IMR-90 (cell line): ENCODE measurements around the gene AHCYL2. TPM values are rescaled to one million over a fixed set of nuclear protein-coding genes. Genes with fewer than 3 reads are reported as not detected.

ENCODE experiments used
- ATAC-seq: fragments of 200-7000 bp; cut with Tn5 transposase; 2 replicates; pipeline ENCODE4 v1.9.1; 2020; ENCODE audit warnings: low read depth, mild to moderate bottlenecking, moderate library complexity
- BruUV-seq: library from RNA; stranded (reverse); fragments of 400-500 nt; replicated peaks from 2 replicates; lab custom pipeline; 2021; lab: Mats Ljungman, UMichigan
- CTCF ChIA-PET: fragments of 300-600 bp; formaldehyde crosslinking; extraction: SDS; loops from one replicate; lab custom pipeline; 2021; ENCODE audit warnings: antibody characterized with exemption; lab: Yijun Ruan, JAX
- POLR2A ChIA-PET: fragments of 300-600 bp; sonication (Branson Sonifier 250); formaldehyde crosslinking; loops from one replicate; lab custom pipeline; 2022; ENCODE audit warnings: antibody characterized with exemption; ENCODE audit not compliant: unreplicated experiment; lab: Charles Lee
- DNase-seq: peaks from one replicate; pipeline ENCODE4 v3.0.0; 2013
- H2AFZ ChIP-seq: replicated peaks from 2 replicates; pipeline ENCODE3; 2013; ENCODE audit warnings: low read length, mild to moderate bottlenecking; ENCODE audit not compliant: poor library complexity
- H2AK5ac ChIP-seq: 2 replicates; pipeline ENCODE4 v1.6.1; 2013; ENCODE audit warnings: low read depth, low read length, inconsistent platforms
- H2AK9ac ChIP-seq: replicated peaks from 2 replicates; pipeline ENCODE3; 2013; ENCODE audit warnings: mild to moderate bottlenecking, low read depth, low read length, moderate library complexity; ENCODE audit not compliant: poor library complexity
- H2BK120ac ChIP-seq: 2 replicates; pipeline ENCODE4 v1.6.1; 2013; ENCODE audit warnings: low read depth, low read length, inconsistent platforms
- H2BK15ac ChIP-seq: 3 replicates; pipeline ENCODE4 v1.6.1; 2013; ENCODE audit warnings: low read depth, low read length, inconsistent platforms
- H2BK20ac ChIP-seq: 2 replicates; pipeline ENCODE4 v1.6.1; 2013; ENCODE audit warnings: low read depth, mild to moderate bottlenecking, inconsistent platforms, low read length, moderate library complexity
- H2BK5ac ChIP-seq: 2 replicates; pipeline ENCODE4 v1.6.1; 2013; ENCODE audit warnings: mild to moderate bottlenecking, low read depth, low read length, inconsistent platforms; ENCODE audit not compliant: poor library complexity, severe bottlenecking
- H3K14ac ChIP-seq: replicated peaks from 2 replicates; pipeline ENCODE4 v1.6.1; 2013; ENCODE audit warnings: low read depth, low read length, inconsistent platforms
- H3K18ac ChIP-seq: 2 replicates; pipeline ENCODE4 v1.6.1; 2013; ENCODE audit warnings: low read depth, low read length, control low read depth
- H3K23ac ChIP-seq: 2 replicates; pipeline ENCODE4 v1.6.1; 2013; ENCODE audit warnings: low read depth, low read length, inconsistent platforms
- H3K27ac ChIP-seq: 2 replicates; pipeline ENCODE4 v1.5.1; 2013; ENCODE audit warnings: mild to moderate bottlenecking, control low read depth, low read length; ENCODE audit not compliant: insufficient read depth
- H3K27me3 ChIP-seq: 2 replicates; pipeline ENCODE4 v1.6.1; 2013; ENCODE audit warnings: low read length; ENCODE audit not compliant: control insufficient read depth, insufficient read depth
- H3K36me3 ChIP-seq: 2 replicates; pipeline ENCODE4 v1.6.1; 2013; ENCODE audit warnings: low read length, mixed read lengths; ENCODE audit not compliant: control insufficient read depth, insufficient read depth
- H3K4ac ChIP-seq: 2 replicates; pipeline ENCODE4 v1.6.1; 2013; ENCODE audit warnings: low read depth, low read length, inconsistent platforms
- H3K4me1 ChIP-seq: 2 replicates; pipeline ENCODE4 v1.6.1; 2013; ENCODE audit warnings: low read length, mixed read lengths; ENCODE audit not compliant: control insufficient read depth, insufficient read depth
- H3K4me2 ChIP-seq: 2 replicates; pipeline ENCODE4 v1.6.1; 2013; ENCODE audit warnings: low read depth, mild to moderate bottlenecking, control low read depth, low read length, moderate library complexity
- H3K4me3 ChIP-seq: 2 replicates; pipeline ENCODE4 v1.5.1; 2013; ENCODE audit warnings: low read depth, mild to moderate bottlenecking, control low read depth, low read length, moderate library complexity; ENCODE audit not compliant: insufficient read depth
- H3K56ac ChIP-seq: 2 replicates; pipeline ENCODE4 v1.6.1; 2013; ENCODE audit warnings: low read length, inconsistent platforms; ENCODE audit not compliant: insufficient read depth; ENCODE audit errors: extremely low read depth
- H3K79me1 ChIP-seq, 2 experiments: 2 replicates each; pipeline ENCODE4 v1.6.1; 2013; ENCODE audit warnings: low read length in 2 of 2, inconsistent platforms in 1 of 2, low read depth in 1 of 2
- H3K9ac ChIP-seq: 2 replicates; pipeline ENCODE4 v1.6.1; 2013; ENCODE audit warnings: low read depth, low read length, control low read depth
- H3K9me1 ChIP-seq: 2 replicates; pipeline ENCODE4 v1.6.1; 2013; ENCODE audit warnings: low read length, inconsistent platforms; ENCODE audit not compliant: insufficient read depth
- H3K9me3 ChIP-seq: 2 replicates; pipeline ENCODE4 v1.6.1; 2013; ENCODE audit warnings: low read length; ENCODE audit not compliant: control insufficient read depth, insufficient read depth
- H4K20me1 ChIP-seq: 2 replicates; pipeline ENCODE4 v1.6.1; 2013; ENCODE audit warnings: low read length, inconsistent platforms; ENCODE audit not compliant: insufficient read depth
- H4K5ac ChIP-seq: 2 replicates; pipeline ENCODE4 v1.6.1; 2013; ENCODE audit warnings: mild to moderate bottlenecking, low read depth, low read length, control low read depth
- H4K8ac ChIP-seq, 2 experiments: 2 replicates each; pipeline ENCODE4 v1.6.1; 2013; ENCODE audit warnings: low read depth in 2 of 2, low read length in 2 of 2, control low read depth in 1 of 2, inconsistent platforms in 1 of 2
- H4K91ac ChIP-seq: 2 replicates; pipeline ENCODE4 v1.6.1; 2013; ENCODE audit warnings: low read depth, low read length, inconsistent platforms; ENCODE audit not compliant: insufficient read depth
- BHLHE40 ChIP-seq: fragments of 150-350 bp; IDR thresholded peaks from 2 replicates; pipeline ENCODE4 v1.6.1; 2016; ENCODE audit warnings: mild to moderate bottlenecking, low read depth, low read length
- CEBPB ChIP-seq: IDR thresholded peaks from 2 replicates; pipeline ENCODE4 v1.6.1; 2012; ENCODE audit warnings: low read depth, low read length, improper control_type of control experiment
- CHD1 ChIP-seq: IDR thresholded peaks from 2 replicates; pipeline ENCODE4 v1.6.1; 2012; ENCODE audit warnings: low read depth, low read length, improper control_type of control experiment
- CTCF ChIP-seq: conservative IDR thresholded peaks from 2 replicates; pipeline ENCODE4 v1.5.1; 2012; ENCODE audit warnings: mild to moderate bottlenecking, low read depth, low read length, improper control_type of control experiment
- ELK1 ChIP-seq: fragments of 150-350 bp; IDR thresholded peaks from 2 replicates; pipeline ENCODE4 v1.6.1; 2016; ENCODE audit warnings: low read depth, mild to moderate bottlenecking, low read length, moderate library complexity, borderline replicate concordance
- FOS ChIP-seq: fragments of 150-350 bp; IDR thresholded peaks from 2 replicates; pipeline ENCODE4 v1.6.1; 2016; ENCODE audit warnings: low read depth, low read length
- MAFK ChIP-seq: IDR thresholded peaks from 2 replicates; pipeline ENCODE4 v1.6.1; 2012; ENCODE audit warnings: low read depth, low read length, improper control_type of control experiment
- MAZ ChIP-seq: IDR thresholded peaks from 2 replicates; pipeline ENCODE4 v1.6.1; 2012; ENCODE audit warnings: low read depth, mild to moderate bottlenecking, low read length, improper control_type of control experiment, moderate library complexity, borderline replicate concordance
- MXI1 ChIP-seq: IDR thresholded peaks from 2 replicates; pipeline ENCODE4 v1.6.1; 2012; ENCODE audit warnings: low read depth, mild to moderate bottlenecking, low read length, moderate library complexity, borderline replicate concordance
- NFE2L2 ChIP-seq: fragments of 150-350 bp; IDR thresholded peaks from 2 replicates; pipeline ENCODE4 v1.6.1; 2016; ENCODE audit warnings: low read depth, mild to moderate bottlenecking, low read length
- POLR2A ChIP-seq: IDR thresholded peaks from 2 replicates; pipeline ENCODE4 v1.6.1; 2012; ENCODE audit warnings: mild to moderate bottlenecking, low read depth, low read length
- RAD21 ChIP-seq: IDR thresholded peaks from 2 replicates; pipeline ENCODE4 v1.6.1; 2012; ENCODE audit warnings: low read length, improper control_type of control experiment
- RCOR1 ChIP-seq: IDR thresholded peaks from 2 replicates; pipeline ENCODE4 v1.6.1; 2012; ENCODE audit warnings: mild to moderate bottlenecking, low read length, improper control_type of control experiment; ENCODE audit not compliant: insufficient replicate concordance
- RFX5 ChIP-seq: IDR thresholded peaks from 2 replicates; pipeline ENCODE4 v1.8.0; 2012; ENCODE audit warnings: low read depth, mild to moderate bottlenecking, low read length, moderate library complexity
- WGBS, 2 experiments: methylation state at CpG; one replicate each; pipeline versions ENCODE4 v1.1.5 to v1.1.7; 2013; ENCODE audit warnings: missing lambda C conversion rate in 2 of 2; ENCODE audit not compliant: insufficient read length in 1 of 2; ENCODE audit errors: extremely low coverage in 2 of 2; 5-methylcytosine and 5-hydroxymethylcytosine counted together
- dilution Hi-C: fragments of 300-500 bp; cut with HindIII; formaldehyde crosslinking; loops from one replicate; pipeline ENCODE4 v1.14.3; 2018; ENCODE audit warnings: low sequenced_read_pairs; ENCODE audit not compliant: unreplicated experiment
- in situ Hi-C: fragments of 300-500 bp; cut with MboI; formaldehyde crosslinking; loops from 3 replicates; pipeline ENCODE4 v1.14.3; 2019; ENCODE audit warnings: low sequenced_read_pairs, inconsistent platforms, mixed read lengths
- intact Hi-C: fragments of 100-400 bp; cut with micrococcal nuclease; formaldehyde crosslinking; loops from 2 replicates; pipeline ENCODE4 v1.10.0; 2022
- polyA plus RNA-seq, 3 experiments: library from polyadenylated mRNA; depleted of rRNA; stranded (reverse); fragments of >200 nt; gene quantifications; 2 replicates each; pipeline ENCODE4 v1.2.3, GENCODE V29; 2012; ENCODE audit warnings: low replicate concordance in 1 of 3
- total RNA-seq: library from RNA; depleted of rRNA; stranded (reverse); fragments of >200 nt; gene quantifications from 2 replicates; pipeline ENCODE4 v1.2.3, GENCODE V29; 2012
- TF ChIP-seq, protein P1 (sequence below): fragments of 150-350 bp; IDR thresholded peaks from 2 replicates; pipeline ENCODE4 v1.6.1; 2017; ENCODE audit warnings: mild to moderate bottlenecking, antibody characterized with exemption, low read length, low read depth

The AHCYL2 gene
- total and polyA plus RNA-seq, 2 of the 4 experiments (the other 2 are of a cell fraction) = 5.7 to 7.6 TPM

- Histone ChIP-seq H2AK9ac (no peak overlapping the region), H3K4me2 (no peak overlapping the region), H3K4me1 (peaks cover 3% of the 10 kb centered on the region), H4K20me1 (no peaks in the 10 kb centered on the region), H3K4ac (no peak overlapping the region), H3K36me3 (no peaks in the 10 kb centered on the region), H3K9ac (no peak overlapping the region), H2BK120ac (no peak overlapping the region), H3K14ac (no peak overlapping the region), H3K9me1 (no peaks in the 10 kb centered on the region), H3K23ac (no peak overlapping the region), H4K91ac (no peak overlapping the region), H3K4me3 (no peak overlapping the region), H4K5ac (no peak overlapping the region), H2AK5ac (no peak overlapping the region), H3K18ac (no peak overlapping the region), H3K56ac (no peak overlapping the region), H2BK5ac (no peak overlapping the region), H2BK15ac (no peak overlapping the region), H2AFZ (peak overlapping the region; percentile 18), H3K27me3 (no peaks in the 10 kb centered on the region), H4K8ac (no peak overlapping the region), H3K27ac (no peak overlapping the region), H3K79me1 (no peaks in the 10 kb centered on the region), H3K9me3 (no peaks in the 10 kb centered on the region), H2BK20ac (no peak overlapping the region)
- no TSS peak for BruUV-seq
- ATAC-seq = no peak
- intact Hi-C loops (loop anchor here (5.0 kb wide), 1 partner anchor 34 kb away; no protein-coding TSS in a partner anchor), dilution Hi-C loops (no loop called here), in situ Hi-C loops (no loop called here)
- DNase-seq = no peak
- no peak for TF ChIP-seq MXI1
- TF ChIP-seq MAZ = no peak
- TF ChIP-seq NFE2L2 = no peak
- no peak for TF ChIP-seq RFX5
- TF ChIP-seq CHD1 = no peak
- no peak for TF ChIP-seq RCOR1
- TF ChIP-seq CEBPB = no peak
- TF ChIP-seq ELK1 = no peak
- TF ChIP-seq RAD21 = no peak
- TF ChIP-seq, protein P1, sequence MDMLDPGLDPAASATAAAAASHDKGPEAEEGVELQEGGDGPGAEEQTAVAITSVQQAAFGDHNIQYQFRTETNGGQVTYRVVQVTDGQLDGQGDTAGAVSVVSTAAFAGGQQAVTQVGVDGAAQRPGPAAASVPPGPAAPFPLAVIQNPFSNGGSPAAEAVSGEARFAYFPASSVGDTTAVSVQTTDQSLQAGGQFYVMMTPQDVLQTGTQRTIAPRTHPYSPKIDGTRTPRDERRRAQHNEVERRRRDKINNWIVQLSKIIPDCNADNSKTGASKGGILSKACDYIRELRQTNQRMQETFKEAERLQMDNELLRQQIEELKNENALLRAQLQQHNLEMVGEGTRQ = no peak
- no peak for TF ChIP-seq CTCF
- no peak for TF ChIP-seq BHLHE40
- no peak for TF ChIP-seq POLR2A
- TF ChIP-seq MAFK = no peak
- TF ChIP-seq FOS = no peak
- CTCF ChIA-PET = no interaction called here
- 84% methylated on average over 3 of the region's 5 CpGs; no CpG with 5 or more reads in 1 of the 2 experiments for WGBS, 2 experiments
- POLR2A ChIA-PET = no interaction called here
These were observed 58.0 kb downstream of the AHCYL2 start for GRCh38 chr7:129282865-129283264.
